GM12878 (cell line): ENCODE measurements around the gene SIL1.

Experiments used
- CTCF ChIP-seq, 3 experiments: IDR thresholded peaks in 2 of 3; conservative IDR thresholded peaks in 1 of 3; 2 replicates each; pipeline ENCODE4 v1.5.1; 2011; ENCODE audit warnings: low read depth in 3 of 3, low read length in 3 of 3, mild to moderate bottlenecking in 3 of 3, control low read depth in 2 of 3, moderate library complexity in 2 of 3, inconsistent platforms in 1 of 3, mixed read lengths in 1 of 3; ENCODE audit not compliant: control insufficient read depth in 2 of 3, insufficient read depth in 1 of 3; ENCODE audit errors: extremely low read depth in 1 of 3
- HDAC2 ChIP-seq: fragments of 200-600 bp; sonication (generic); IDR thresholded peaks from 2 replicates; pipeline ENCODE4 v1.6.1; 2017
- JUNB ChIP-seq: IDR thresholded peaks from 2 replicates; pipeline ENCODE4 v1.6.1; 2016; ENCODE audit warnings: antibody characterized with exemption, mild to moderate bottlenecking

GRCh38 chr5:138927979-138928378 is 270.2 kb downstream of the SIL1 start:
- TF ChIP-seq CTCF (IDR thresholded peaks at IDR 0.05 in 2 of 3, conservative IDR thresholded peaks at IDR 0.05 in 1 of 3; ENCODE audit: control insufficient read depth in 2 of 3, extremely low read depth in 1 of 3, insufficient read depth in 1 of 3, low read depth in 3 of 3, low read length in 3 of 3): no peak
- no peak for TF ChIP-seq HDAC2
- no peak for TF ChIP-seq JUNB
